Caki2 (cell line): ENCODE data around the gene ALOXE3. TPM values are rescaled to one million over a fixed set of nuclear protein-coding genes. Genes with fewer than 3 reads are reported as not detected.
"Not testable (repeated sequence)": the region's sequence is repeated elsewhere in the genome, so short reads cannot be mapped to it uniquely, and the experiment has no call there.

Source experiments
- DNase-seq: peaks from one replicate; pipeline ENCODE4 v3.0.0-alpha.2; 2015; ENCODE audit warnings: low read depth
- in situ Hi-C: cut with HindIII; loops from 2 replicates; pipeline ENCODE4 v1.10.0; 2016; ENCODE audit warnings: low sequenced_read_pairs, low pct_unique_long_range_greater_than_20kb, mixed read lengths
- total RNA-seq: library from RNA; depleted of rRNA; stranded (reverse); fragments of >200 nt; shearing (Covaris generic); gene quantifications from 2 replicates; pipeline ENCODE4 v1.2.3, GENCODE V29; 2014; ENCODE audit warnings: low replicate concordance

ALOXE3 gene
- total RNA-seq, 1 experiment from 2014 or later, result not detected

DNA sequence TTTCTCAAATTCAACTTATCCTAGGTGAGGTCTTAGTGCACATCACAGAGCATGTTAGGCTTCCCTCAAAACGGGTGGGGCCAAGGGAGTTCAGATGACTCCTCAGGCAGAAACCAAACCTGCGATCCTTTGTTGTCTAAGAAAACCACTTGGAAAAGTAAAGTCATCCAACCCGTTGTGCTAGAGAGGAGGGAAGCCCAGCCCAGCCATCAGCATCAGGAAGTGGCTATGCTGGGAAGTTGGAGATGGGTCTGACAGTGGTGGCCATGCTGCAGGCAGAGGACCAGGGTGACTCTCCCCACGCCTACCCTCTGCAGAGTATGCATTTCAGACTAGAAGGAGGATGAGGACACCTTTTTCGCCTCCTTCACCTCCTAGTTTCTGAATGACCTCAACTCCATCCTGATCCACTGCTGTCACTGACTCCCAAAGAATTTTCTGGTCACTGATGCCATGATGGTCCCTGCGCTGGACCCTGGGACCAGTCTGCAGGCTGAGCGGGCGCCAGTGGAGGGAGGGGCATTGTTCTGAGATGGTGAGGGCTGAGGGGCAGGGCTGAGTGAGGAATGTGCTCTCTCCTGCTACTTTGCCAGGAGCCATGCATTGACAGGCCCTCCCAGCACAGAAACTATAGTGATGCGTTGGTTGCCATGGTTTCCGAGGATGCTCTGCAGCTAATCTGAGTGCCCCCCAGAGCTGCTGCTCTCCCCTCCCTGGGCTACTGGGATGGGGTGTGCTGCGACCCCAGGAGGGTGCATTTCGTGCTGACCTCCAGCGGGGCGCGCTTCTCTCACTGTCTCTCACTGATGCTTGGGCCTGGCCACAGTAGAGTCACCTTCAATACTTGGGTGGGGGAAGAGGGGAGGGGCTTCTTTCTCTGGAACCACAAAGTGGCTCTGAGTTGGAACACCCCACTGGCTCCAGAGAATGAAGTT is 51.2 kb downstream of the ALOXE3 start:
- DNase-seq, result no peak
- in situ Hi-C loops, result no loop called here

DNA sequence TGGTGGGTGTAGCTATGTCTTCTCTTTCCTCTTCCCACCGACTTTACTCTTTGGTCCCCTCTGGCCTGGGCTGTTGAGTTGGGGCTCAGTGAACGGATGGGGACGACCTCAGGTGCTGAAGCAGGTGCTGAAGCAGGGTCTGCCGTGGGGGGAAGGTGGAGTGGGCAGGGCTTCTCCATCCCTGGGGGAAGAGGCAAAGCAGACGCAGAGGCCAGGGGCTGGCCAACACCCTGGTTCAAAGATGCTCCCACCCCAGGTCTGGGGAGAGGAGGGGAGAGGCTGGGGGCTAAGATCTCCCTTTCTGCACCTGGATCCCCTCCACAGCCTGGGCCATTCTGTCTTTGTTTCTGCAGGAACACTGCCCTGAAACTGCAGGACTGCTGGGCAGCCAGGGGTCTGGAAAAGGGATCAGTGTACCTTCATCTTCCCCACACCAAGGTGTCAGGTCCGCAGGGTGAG is 53.7 kb downstream of the ALOXE3 start:
- DNase-seq, result no peak
- in situ Hi-C loops, result no loop called here

DNA sequence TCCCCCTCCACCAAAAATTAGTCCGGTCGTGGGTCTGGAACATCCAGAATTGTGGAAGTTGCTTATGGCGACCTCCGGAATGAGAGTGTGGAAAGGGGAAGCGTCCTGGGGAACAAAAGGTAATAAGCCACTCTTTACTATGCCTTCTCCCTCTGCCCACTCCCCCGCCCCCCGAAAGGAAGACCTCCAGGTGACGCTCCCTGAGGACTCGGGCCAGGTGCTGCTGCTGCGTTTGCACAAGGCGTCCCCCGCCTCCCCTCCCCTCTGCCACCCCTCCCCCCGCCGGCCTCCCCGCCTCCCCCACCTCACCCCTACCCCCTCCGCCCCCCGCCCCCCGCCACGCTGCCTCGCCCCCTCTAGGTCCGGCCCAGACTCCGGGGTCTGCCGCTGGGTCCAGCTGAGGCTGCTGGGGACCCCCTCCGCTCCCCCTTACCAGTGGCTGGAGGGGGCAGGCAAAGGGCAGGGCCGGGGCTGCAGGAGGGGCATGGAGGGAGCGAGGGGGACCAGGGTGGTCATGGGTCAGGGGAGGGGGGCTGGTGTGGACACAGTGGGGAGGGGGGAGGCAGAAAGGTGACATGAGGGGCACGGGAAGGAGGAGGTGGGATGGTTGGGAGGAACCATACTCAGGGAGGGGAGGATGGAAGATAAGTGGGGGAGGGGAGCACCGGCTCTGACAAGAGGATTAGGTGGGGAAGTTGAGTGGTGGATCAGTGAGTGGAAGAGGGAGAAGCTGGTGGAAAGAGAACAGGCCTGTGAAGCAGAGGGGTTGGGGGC is 54.4 kb downstream of the ALOXE3 start:
- no peak for DNase-seq
- in situ Hi-C loops, result no loop called here

DNA sequence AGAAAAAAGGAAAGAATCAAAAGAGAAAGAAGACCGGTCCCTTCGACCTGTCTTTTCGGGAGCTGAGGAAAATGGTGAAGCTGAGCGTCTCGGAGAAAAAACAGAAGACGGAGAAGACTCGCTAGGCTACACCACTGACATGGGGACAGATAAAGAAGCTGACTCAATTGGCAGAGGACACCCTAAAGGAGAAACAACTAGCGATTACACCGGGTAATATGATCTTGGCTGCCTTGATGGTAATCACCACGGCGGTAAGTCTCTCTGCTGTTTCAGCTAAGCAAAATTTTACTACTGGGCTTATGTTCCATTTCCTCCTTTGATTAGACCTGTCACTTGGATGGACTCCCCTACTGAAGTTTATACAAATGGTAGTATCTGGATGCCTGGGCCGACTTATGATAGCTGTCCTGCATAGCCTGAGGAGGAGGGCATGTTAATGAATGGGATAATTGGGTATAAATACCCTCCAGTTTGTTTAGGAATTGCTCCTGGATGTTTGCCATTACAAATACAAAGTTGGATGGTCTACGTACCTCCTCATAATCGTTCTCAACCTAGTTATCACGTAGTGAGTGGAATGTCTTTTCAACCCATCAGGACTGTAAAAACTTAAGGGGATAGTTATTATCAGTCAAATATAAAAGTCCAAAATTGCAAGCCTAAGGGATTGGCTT is 55.4 kb downstream of the ALOXE3 start:
- in situ Hi-C loops, result no loop called here
- DNase-seq, result no peak

DNA sequence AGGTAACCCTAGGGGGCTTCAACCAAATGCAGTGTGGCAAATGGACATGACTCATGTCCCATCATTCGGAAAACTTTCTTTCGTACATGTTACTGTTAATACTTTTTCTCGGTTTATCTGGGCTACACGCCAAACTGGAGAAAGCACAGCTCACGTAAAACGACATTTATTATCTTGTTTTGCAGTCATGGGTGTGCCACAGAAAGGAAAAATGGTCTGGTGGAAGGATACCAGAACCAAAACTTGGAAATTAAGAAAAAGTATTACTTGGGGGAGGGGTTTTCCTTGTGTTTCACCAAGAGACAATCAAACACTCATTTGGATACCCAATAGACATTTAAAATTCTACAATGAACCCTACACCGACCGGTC is 55.9 kb downstream of the ALOXE3 start:
- in situ Hi-C loops, result no loop called here
- DNase-seq, result no peak

DNA sequence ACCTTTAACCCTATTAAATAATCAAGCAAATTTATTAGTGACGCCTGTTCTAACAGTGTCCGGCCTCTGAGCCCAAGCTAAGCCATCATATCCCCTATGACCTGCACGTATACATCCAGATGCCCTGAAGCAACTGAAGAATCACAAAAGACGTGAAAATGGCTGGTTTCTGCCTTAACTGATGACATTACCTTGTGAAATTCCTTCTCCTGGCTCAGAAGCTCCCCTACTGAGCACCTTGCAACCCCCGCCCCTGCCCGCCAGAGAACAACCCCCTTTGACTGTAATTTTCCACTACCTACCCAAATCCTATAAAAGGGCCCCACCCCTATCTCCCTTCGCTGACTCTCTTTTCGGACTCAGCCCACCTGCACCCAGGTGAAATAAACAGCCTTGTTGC is 56.5 kb downstream of the ALOXE3 start:
- DNase-seq, in situ Hi-C loops: not testable (repeated sequence)

DNA sequence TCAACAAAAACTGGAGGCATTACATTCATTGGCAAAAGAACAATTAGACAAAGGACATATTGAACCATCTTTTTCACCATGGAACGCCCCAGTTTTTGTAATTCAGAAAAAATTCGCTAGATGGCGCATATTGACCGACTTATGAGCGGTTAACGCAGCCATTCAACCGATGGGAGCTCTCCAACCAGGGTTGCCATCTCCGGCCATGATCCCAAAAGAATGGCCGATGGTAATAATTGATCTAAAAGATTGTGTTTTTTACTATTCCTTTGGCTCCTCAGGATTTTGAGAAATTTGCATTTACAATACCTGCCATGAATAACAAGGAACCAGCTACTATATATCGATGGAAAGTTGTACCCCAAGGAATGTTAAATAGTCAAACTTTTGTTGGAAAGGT is 58.0 kb downstream of the ALOXE3 start:
- DNase-seq, result peak; percentile 31
- in situ Hi-C loops, result no loop called here

DNA sequence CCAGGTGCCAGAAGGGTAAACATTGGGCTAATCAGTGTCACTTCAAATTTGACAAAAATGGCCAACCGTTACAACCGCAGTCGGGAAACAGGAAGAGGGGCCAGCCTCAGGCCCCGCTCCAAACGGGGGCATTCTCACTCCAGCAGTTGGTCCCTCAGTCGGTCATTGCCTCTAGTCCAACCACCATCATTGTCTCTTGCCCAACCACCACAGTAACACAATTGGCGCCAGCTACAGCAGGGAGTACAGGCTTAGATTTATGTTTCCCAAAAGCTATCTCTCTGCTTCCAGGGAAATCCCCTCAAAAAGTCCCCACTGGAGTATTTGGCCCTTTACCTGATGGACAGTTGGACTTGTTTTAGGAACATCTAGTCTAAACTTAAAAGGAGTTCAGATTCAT is 59.2 kb downstream of the ALOXE3 start:
- no peak for DNase-seq
- in situ Hi-C loops, result no loop called here

DNA sequence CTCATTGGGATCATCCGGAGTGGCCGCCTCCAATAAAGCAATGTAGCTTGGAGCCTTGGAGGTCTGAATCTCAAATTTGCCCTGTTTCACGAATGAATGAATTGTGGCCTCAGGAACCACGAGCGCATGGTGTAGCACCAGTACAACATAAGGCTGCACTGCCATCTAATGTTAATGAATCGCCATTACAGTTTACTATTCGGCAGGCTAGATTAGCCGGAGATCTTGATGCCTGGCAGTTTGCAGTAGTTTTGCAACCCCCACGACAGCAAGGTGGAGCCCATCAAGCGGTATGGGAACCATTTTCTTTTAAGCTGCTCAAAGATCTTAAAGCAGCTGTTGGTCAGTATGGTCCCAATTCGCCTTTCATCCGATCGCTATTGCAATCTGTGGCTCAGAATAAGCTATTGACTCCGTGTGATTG is 60.6 kb downstream of the ALOXE3 start:
- in situ Hi-C loops, result no loop called here
- peak; percentile 50 for DNase-seq

DNA sequence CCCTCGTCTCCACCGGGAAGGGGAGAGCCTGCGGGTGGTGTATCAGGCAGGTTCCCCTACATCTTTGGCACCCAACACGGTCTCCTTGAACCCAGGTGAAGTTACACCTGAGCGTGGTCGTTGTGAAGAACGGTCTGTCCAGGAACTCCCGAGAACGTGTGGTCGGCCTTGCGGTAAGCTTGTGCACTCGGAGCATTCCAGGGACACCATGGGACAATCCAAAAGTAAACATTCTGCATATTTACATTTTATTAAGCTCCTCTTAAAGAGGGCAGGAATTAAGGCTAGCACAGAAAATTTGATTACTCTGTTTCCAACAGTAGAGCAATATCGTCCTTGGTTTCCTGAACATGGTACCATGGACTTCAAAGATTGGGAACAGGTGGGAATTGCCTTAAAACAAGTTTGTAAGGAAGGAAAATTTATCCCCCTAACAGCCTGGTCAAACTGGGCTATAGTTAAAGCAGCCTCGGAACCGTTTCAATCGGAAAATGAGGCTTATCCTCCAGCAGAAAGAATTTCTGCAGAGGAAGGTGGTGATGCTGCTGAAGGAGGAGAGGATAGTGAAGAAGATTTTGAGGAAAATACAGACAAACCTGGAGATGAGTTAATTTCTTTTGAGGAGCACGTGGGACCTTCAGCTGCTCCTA is 61.2 kb downstream of the ALOXE3 start:
- in situ Hi-C loops, result no loop called here

DNA sequence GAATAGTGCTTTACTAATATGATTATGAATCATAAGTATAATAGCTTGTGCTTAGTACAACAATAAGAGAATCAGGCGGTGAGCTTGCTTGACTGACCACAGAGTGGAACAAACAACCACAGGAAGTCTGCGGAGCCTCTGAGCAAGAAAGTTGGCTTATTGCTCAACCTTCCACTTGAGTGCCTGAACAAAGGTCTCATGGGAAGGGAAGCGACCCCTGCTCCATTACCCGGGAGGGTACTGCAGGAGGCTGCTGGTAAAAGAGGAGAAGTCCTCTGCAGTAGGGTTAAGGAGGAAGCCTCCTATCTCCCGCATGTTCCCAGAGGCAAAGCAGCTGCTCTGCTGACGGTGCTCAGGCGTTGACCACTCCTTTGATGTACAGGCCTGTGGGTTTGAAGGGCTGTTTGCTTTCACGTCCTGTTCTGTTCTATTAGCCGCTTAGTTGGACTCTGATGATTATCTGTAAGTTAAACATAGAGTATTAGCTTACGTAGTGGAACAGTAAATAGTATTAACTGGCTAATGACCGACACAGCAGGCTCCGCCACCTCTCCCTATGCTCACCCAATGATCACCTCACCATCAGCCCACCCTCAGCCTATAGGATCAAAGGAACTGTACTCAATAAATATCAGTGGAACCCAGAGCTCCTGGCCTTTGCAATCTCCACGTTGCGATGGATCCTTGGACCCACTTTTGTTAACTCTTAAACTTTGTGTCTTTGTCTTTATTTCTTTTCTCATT is 61.9 kb downstream of the ALOXE3 start:
- in situ Hi-C loops, result no loop called here
- DNase-seq, result no peak

More for the DNA sequence above, 61.2 kb downstream of the ALOXE3 start:
- no peak for DNase-seq

DNA sequence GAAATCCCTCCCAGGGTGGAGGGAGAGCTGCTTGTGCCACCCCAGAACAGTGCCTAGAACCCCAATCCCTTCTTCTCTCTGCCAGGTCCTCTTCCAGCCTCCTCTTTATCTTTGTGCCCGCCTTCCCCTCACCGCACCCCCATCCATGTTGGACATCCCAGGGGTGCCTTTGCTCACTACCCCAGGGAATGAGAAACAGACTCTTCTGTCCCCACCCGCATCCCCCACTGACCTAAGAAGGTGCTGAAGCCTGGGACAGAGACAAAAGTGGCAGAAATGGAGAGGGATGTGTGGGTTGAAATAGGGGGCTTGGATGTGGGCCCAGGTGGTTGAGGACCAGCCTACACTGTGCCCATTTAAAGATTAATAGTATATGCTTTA is 62.5 kb downstream of the ALOXE3 start:
- DNase-seq, result no peak
- in situ Hi-C loops, result no loop called here

DNA sequence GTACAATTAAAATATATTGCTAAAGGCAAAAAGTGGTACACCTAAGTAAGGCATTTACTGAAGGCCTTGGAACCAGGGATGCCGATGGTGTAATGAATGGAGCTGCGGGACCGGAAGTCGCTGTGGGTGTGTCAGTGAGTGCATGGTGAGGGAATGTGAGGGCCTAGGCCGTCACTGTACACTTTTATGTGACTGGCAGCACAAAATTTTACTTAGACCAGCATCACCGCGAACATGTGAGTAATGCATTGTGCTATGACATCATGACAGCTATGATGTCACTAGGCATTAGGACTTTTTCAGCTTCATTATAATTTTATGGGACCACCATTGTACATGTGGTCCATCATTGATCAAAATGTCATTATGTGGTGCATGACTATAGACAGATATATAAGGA is 64.7 kb downstream of the ALOXE3 start:
- in situ Hi-C loops, result no loop called here
- no peak for DNase-seq

DNA sequence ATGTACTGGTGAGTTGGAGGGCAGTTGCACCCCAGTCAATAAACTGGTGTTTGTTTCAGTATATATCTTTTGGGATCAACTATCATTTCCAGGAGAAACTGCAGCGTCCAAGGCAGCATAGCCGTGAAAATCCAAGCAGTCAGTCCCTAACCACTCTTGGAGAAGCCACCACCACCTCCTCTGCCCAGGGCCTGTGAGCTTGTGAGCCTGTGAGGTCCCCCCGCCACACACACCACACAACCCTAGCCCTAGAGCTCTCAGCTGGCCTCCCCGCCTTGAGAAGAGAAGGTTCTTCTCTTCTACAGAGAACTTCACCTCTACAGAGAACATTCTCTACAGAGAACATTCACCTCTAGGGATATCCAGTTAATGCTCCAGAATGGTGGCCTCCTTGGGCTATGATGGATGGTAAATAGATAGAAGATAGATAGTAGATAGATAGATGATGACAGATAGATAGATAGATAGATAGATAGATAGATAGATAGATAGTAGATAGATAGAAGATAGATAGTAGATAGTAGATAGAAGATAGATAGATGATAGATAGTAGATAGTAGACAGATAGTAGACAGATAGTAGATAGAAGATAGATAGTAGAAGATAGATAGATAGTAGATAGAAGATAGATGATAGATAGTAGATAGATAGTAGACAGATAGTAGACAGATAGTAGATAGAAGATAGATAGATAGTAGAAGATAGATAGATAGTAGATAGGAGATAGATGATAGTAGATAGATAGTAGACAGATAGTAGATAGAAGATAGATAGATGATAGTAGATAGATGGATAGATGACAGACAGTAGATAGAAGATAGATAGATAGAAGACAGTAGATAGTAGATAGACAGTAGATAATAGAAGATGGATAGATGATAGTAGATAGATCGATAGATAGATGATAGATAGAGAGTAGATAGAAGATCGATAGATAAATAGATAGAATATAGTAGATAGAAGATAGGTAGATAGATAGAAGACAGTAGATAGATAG is 65.8 kb downstream of the ALOXE3 start:
- in situ Hi-C loops, result no loop called here
- no peak for DNase-seq

DNA sequence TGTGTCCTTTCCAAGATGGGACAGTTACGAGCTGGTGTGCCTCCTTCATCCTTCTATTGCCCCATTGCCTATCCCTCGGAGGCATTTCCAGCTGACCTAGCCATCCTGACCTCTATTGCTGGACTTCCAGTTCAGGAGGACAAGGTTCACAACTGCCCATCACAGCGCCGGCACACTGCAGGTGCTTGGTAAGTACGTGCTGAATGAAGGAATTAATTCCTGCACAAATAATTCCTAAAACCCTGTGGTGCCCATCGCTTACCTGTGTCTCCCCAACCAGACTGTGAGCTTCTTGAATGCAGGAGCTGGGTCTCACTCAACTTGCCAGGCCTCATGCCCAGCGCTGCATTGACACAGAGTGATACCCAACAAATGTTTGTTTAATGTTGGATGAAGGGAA is 66.5 kb downstream of the ALOXE3 start:
- in situ Hi-C loops, result no loop called here
- DNase-seq, result no peak

DNA sequence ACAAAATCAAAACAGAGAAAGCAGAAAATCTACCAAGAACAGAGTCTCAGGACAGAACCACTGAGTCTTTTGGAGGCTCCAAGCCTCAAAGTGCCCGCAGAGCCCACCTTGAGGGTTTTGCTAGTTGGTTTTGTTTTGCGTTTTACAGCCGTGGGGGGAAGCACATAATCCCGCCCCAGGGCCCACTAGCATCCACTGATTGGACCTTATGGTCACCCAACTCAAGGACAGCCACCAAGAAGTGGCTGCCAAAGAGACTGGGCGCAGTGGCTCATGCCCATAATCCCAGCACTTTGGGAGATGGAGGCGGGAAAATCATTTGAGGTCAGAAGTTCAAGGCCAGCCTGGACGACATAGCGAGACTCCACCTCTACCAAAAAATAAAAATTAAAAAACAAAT is 69.6 kb downstream of the ALOXE3 start:
- no peak for DNase-seq
- in situ Hi-C loops, result no loop called here

DNA sequence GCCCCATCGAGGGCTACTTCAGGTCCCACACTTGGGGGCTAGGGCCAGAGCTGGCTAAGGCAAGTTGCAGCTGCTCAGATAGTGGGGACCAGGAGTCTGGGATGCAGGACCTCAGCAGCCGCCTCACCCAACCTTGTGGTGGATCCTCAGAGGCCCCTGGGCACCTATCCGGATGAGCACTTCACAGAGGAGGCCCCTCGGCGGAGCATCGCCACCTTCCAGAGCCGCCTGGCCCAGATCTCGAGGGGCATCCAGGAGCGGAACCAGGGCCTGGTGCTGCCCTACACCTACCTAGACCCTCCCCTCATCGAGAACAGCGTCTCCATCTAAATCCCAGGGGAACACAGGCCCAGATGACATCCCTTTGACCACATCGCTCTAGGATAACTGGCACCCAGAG is 70.1 kb downstream of the ALOXE3 start:
- in situ Hi-C loops, result no loop called here
- no peak for DNase-seq
